Thyroid gland (tissue), 4 donors: ENCODE results near the gene ACP6.

Source experiments
- POLR2A ChIP-seq, 2 donors: fragments of 450-650 bp; IDR thresholded peaks; one replicate each; pipeline ENCODE4 v1.6.1; 2017; ENCODE audit warnings: antibody characterized with exemption in 2 of 2, mild to moderate bottlenecking in 2 of 2, moderate library complexity in 1 of 2
- TF ChIP-seq, protein P1 (sequence below), 6 experiments: fragments of 200-600 bp in 3 of 6; fragments of 450-650 bp in 3 of 6; sonication (generic) in 3 of 6; IDR thresholded peaks; one replicate each; pipeline ENCODE4 v1.5.1; 2016 to 2019; ENCODE audit warnings: antibody characterized with exemption in 6 of 6, mild to moderate bottlenecking in 2 of 6, inconsistent platforms in 1 of 6, moderate library complexity in 1 of 6

DNA sequence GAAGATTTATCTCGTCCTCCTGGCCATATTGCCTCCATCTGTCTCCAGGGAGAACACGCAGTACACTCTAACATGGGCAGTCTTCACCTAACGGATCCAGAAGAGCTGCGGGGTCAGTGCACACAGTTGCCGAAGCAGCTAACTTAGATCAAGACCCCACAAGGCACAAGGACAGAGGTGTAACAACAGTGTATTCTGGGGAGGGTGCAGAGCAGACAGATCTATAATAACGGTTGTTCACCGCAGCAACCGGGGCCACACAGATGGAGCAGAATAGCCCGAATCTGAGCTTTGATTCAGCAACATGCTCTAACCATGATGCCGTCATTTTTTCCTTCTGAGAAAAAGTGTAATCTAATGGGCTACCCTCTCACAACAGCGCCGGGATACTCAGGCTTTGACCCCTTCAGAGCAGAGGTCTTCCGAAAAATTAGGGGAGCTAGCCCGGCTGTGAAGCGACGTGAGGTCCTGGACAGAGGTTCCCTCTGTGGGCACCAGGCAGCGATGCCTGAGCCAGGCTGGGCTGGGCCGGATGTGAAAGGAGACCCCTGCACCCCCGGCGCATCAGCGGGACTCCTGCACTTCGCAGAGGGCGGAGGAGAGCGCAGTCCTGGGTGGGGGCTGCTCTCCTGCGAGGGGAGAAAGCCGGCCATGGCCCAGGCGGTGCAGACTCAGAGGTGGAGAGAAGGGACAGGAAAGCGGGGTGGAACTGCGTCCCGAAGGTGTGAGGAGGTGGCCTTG lies 71.5 kb downstream of the ACP6 start:
- TF ChIP-seq POLR2A (IDR thresholded peaks at IDR 0.05): no peak
- TF ChIP-seq, protein P1, sequence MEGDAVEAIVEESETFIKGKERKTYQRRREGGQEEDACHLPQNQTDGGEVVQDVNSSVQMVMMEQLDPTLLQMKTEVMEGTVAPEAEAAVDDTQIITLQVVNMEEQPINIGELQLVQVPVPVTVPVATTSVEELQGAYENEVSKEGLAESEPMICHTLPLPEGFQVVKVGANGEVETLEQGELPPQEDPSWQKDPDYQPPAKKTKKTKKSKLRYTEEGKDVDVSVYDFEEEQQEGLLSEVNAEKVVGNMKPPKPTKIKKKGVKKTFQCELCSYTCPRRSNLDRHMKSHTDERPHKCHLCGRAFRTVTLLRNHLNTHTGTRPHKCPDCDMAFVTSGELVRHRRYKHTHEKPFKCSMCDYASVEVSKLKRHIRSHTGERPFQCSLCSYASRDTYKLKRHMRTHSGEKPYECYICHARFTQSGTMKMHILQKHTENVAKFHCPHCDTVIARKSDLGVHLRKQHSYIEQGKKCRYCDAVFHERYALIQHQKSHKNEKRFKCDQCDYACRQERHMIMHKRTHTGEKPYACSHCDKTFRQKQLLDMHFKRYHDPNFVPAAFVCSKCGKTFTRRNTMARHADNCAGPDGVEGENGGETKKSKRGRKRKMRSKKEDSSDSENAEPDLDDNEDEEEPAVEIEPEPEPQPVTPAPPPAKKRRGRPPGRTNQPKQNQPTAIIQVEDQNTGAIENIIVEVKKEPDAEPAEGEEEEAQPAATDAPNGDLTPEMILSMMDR (IDR thresholded peaks at IDR 0.05): no peak
